Gastroesophageal sphincter (tissue), 4 donors: Measurements from ENCODE around the gene MAGEA9. TPM values are rescaled to one million over a fixed set of nuclear protein-coding genes. Genes with fewer than 3 reads are reported as not detected.
A peak's percentile ranks its signal among the peaks of the same experiment; 100 is the strongest.

ENCODE experiments used
- ATAC-seq: fragments of 150-250 bp; one replicate; pipeline ENCODE4 v1.9.1; 2016; ENCODE audit warnings: mild to moderate bottlenecking, moderate library complexity
- H3K27ac ChIP-seq, 4 donors: fragments of 200-600 bp; sonication (generic) in 3 of 4; 1 replicate in 3 of 4; 2 replicates in 1 of 4; pipeline ENCODE4 v1.5.1; 2016 to 2019
- H3K27me3 ChIP-seq: fragments of 200-600 bp; sonication (generic); one replicate; pipeline ENCODE4 v1.5.1; 2019
- H3K36me3 ChIP-seq, 2 donors: fragments of 200-600 bp; sonication (generic); one replicate each; pipeline ENCODE4 v1.5.1; 2019; ENCODE audit warnings: control low read depth in 1 of 2
- H3K4me1 ChIP-seq, 3 donors: fragments of 200-600 bp; sonication (generic); 1 replicate in 2 of 3; 2 replicates in 1 of 3; pipeline ENCODE4 v1.5.1; 2016 to 2019; ENCODE audit warnings: control low read depth in 2 of 3
- H3K4me3 ChIP-seq, 2 donors: fragments of 200-600 bp; sonication (generic); one replicate each; pipeline ENCODE4 v1.5.1; 2019; ENCODE audit warnings: mild to moderate bottlenecking in 1 of 2, moderate library complexity in 1 of 2
- H3K9me3 ChIP-seq, 3 donors: fragments of 200-600 bp; sonication (generic); one replicate each; pipeline ENCODE4 v1.5.1; 2017 to 2019; ENCODE audit warnings: control low read depth in 2 of 3
- EP300 ChIP-seq: sonication (generic); formaldehyde crosslinking; IDR thresholded peaks from one replicate; pipeline ENCODE4 v1.6.1; 2017; ENCODE audit warnings: antibody characterized with exemption, mild to moderate bottlenecking
- POLR2A ChIP-seq, 2 donors: fragments of 450-650 bp; IDR thresholded peaks; one replicate each; pipeline ENCODE4 v1.6.1; 2017; ENCODE audit warnings: antibody characterized with exemption in 2 of 2, mild to moderate bottlenecking in 2 of 2, moderate library complexity in 1 of 2
- POLR2AphosphoS5 ChIP-seq: sonication (generic); formaldehyde crosslinking; IDR thresholded peaks from one replicate; pipeline ENCODE4 v1.6.1; 2017; ENCODE audit warnings: antibody characterized with exemption
- WGBS, 2 donors: methylation state at CpG; one replicate each; pipeline ENCODE4 v1.1.5; 2018; ENCODE audit warnings: low coverage in 1 of 2; 5-methylcytosine and 5-hydroxymethylcytosine counted together
- total RNA-seq, 4 donors: library from RNA; depleted of rRNA; stranded (reverse); fragments of >200 nt; gene quantifications; one replicate each; pipeline ENCODE4 v1.1.0, GENCODE V29; 2016
- TF ChIP-seq, protein P1 (sequence below), 4 experiments: fragments of 200-600 bp in 2 of 4; fragments of 450-650 bp in 2 of 4; sonication (generic) in 1 of 4; IDR thresholded peaks; one replicate each; pipeline ENCODE4 v1.5.1; 2017 to 2019; ENCODE audit warnings: antibody characterized with exemption in 4 of 4, mild to moderate bottlenecking in 2 of 4, moderate library complexity in 2 of 4

The MAGEA9 gene
- total RNA-seq, 4 donors from 2014 or later: not detected

DNA sequence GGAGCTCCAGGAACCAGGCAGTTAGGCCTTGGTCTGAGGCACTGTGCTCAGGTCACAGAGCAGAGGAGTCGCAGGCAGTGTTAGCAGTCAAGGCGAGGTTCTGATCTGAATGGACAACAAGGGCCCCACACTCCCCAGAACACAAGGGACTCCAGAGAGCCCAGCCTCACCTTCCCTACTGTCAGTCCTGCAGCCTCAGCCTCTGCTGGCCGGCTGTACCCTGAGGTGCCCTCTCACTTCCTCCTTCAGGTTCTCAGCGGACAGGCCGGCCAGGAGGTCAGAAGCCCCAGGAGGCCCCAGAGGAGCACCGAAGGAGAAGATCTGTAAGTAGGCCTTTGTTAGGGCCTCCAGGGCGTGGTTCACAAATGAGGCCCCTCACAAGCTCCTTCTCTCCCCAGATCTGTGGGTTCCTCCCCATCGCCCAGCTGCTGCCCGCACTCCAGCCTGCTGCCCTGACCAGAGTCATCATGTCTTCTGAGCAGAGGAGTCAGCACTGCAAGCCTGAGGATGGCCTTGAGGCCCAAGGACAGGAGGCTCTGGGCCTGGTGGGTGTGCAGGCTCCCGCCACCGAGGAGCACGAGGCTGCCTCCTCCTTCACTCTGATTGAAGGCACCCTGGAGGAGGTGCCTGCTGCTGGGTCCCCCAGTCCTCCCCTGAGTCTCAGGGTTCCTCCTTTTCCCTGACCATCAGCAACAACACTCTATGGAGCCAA is 26.2 kb downstream of the MAGEA9 start:
- no peaks in the 10 kb centered on the region for H3K36me3 ChIP-seq
- ATAC-seq: no peak
- no peaks in the 10 kb centered on the region for H3K4me1 ChIP-seq
- no peak for TF ChIP-seq EP300
- TF ChIP-seq, protein P1, sequence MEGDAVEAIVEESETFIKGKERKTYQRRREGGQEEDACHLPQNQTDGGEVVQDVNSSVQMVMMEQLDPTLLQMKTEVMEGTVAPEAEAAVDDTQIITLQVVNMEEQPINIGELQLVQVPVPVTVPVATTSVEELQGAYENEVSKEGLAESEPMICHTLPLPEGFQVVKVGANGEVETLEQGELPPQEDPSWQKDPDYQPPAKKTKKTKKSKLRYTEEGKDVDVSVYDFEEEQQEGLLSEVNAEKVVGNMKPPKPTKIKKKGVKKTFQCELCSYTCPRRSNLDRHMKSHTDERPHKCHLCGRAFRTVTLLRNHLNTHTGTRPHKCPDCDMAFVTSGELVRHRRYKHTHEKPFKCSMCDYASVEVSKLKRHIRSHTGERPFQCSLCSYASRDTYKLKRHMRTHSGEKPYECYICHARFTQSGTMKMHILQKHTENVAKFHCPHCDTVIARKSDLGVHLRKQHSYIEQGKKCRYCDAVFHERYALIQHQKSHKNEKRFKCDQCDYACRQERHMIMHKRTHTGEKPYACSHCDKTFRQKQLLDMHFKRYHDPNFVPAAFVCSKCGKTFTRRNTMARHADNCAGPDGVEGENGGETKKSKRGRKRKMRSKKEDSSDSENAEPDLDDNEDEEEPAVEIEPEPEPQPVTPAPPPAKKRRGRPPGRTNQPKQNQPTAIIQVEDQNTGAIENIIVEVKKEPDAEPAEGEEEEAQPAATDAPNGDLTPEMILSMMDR (IDR thresholded peaks at IDR 0.05): no peak
- TF ChIP-seq POLR2AphosphoS5: no peak
- TF ChIP-seq POLR2A (IDR thresholded peaks at IDR 0.05): no peak
- no peak overlapping the region for H3K27ac ChIP-seq
- 80% methylated on average over 1 of the region's 12 CpGs; no CpG with 5 or more reads in 1 of the 2 donors for WGBS, 2 donors
- no peaks in the 10 kb centered on the region for H3K9me3 ChIP-seq
- H3K4me3 ChIP-seq: no peak overlapping the region
- H3K27me3 ChIP-seq: no peaks in the 10 kb centered on the region

DNA sequence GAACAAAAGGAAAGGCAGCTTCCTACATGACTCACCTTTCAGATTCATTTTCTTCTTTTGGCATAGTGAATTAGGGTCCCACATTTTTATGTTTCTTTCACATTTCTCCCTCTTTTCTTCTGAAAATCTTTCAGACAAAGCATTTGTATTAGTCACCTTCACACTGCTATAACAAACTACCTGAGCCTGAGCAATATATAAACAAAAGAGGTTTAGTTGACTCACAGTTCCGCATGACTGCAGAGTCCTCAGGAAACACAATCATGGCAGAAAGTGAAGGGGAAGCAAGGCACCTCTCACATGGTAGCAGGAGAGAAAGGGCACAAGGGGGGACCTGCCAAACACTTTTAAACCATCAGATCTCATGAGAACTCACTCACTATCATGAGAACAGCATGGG is 36.9 kb downstream of the MAGEA9 start:
- WGBS, 2 donors: 71% methylated on average over 1 of the region's 1 CpG; no CpG with 5 or more reads in 1 of the 2 donors
- Histone ChIP-seq H3K4me3 (no peak overlapping the region), H3K27me3 (no peaks in the 10 kb centered on the region), H3K9me3 (no peaks in the 10 kb centered on the region), H3K36me3 (no peaks in the 10 kb centered on the region), H3K27ac (no peak overlapping the region), H3K4me1 (no peaks in the 10 kb centered on the region)
- no peak for ATAC-seq
- TF ChIP-seq POLR2A (IDR thresholded peaks at IDR 0.05): no peak
- TF ChIP-seq POLR2AphosphoS5: no peak

DNA sequence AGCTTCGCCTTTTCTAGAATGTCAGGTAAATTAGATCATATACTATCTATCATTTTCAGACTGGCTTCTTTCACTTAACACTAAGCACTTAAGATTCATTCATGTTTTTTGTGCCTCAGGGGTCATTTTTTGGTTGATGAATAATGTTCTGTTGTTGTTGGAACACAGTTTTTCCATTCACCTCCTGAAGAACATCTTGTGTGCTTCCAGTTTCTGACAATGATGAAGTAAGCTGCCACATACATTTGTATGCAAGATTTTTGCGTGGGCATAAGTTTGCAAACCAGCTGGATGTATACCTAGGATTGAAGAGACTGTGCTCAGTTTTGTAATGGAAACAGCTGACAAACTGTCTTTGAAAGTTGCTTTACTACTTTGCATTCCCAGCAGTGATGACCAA is 37.6 kb downstream of the MAGEA9 start:
- H3K9me3 ChIP-seq: no peaks in the 10 kb centered on the region
- no peak for ATAC-seq
- WGBS, 2 donors: 63 to 66% methylated on average over 2 of the region's 2 CpGs
- H3K27ac ChIP-seq: no peak overlapping the region
- no peaks in the 10 kb centered on the region for H3K36me3 ChIP-seq
- H3K4me1 ChIP-seq: no peaks in the 10 kb centered on the region
- H3K27me3 ChIP-seq: no peaks in the 10 kb centered on the region
- H3K4me3 ChIP-seq: no peak overlapping the region
- TF ChIP-seq POLR2AphosphoS5 (no peak), POLR2A (IDR thresholded peaks at IDR 0.05) (no peak), EP300 (no peak)
- TF ChIP-seq, protein P1 (IDR thresholded peaks at IDR 0.05): no peak

DNA sequence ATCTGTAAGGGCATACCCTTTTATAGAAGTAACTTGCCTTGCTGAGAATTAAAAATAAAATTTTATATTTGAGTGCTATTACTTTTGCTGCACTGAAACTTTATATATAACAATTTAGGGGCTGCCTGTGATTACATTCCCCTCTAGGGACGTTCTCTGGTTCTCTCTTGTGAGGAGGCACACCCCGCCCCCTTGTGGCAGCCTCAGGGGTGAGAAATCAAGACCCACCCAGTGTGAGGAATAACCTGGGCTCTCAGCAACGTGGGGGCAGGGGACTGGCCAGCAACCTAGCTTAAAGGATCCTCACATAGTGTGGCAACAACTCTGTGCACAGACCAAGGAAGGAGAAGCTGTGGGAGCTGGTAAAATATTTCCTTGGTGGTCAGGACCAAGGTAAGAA is 43.7 kb downstream of the MAGEA9 start:
- 0 to 10% methylated on average over 1 to 2 of the region's 3 CpGs for WGBS, 2 donors
- Histone ChIP-seq H3K9me3 (no peaks in the 10 kb centered on the region), H3K27me3 (no peaks in the 10 kb centered on the region), H3K4me1 (no peaks in the 10 kb centered on the region), H3K36me3 (no peaks in the 10 kb centered on the region), H3K4me3 (no peak overlapping the region), H3K27ac (no peak overlapping the region)
- no peak for TF ChIP-seq EP300
- no peak for TF ChIP-seq POLR2AphosphoS5
- TF ChIP-seq, protein P1 (IDR thresholded peaks at IDR 0.05): peak in 1 of 4 experiments; percentile 35
- ATAC-seq: no peak

DNA sequence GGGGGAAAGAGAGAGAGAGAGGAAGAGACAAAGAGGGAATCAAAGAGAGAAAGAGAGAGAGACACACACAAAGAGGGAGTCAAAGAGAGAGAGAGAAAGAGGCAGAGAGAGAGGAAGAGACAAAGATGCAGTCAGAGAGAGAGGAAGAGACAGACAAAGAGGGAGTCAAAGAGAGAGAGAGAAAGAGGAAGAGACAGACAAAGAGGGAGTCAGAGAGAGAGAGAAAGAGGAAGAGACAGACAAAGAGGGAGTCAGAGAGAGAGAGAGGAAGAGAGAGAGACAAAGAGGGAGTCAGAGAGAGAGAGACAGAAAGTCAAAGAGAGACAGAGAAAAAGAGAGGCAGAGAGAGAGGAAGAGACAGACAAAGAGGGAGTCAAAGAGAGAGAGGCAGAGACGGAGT is 45.5 kb downstream of the MAGEA9 start:
- H3K4me3 ChIP-seq: no peak overlapping the region
- H3K9me3 ChIP-seq: no peaks in the 10 kb centered on the region
- 75 to 91% methylated on average over 1 of the region's 1 CpG for WGBS, 2 donors
- H3K27me3 ChIP-seq: no peaks in the 10 kb centered on the region
- no peaks in the 10 kb centered on the region for H3K36me3 ChIP-seq
- no peak overlapping the region for H3K27ac ChIP-seq
- ATAC-seq: no peak
- TF ChIP-seq POLR2AphosphoS5 (no peak), POLR2A (IDR thresholded peaks at IDR 0.05) (no peak), EP300 (no peak)
- TF ChIP-seq, protein P1 (IDR thresholded peaks at IDR 0.05): no peak
- no peaks in the 10 kb centered on the region for H3K4me1 ChIP-seq
